ENCODE results near the gene HTRA2.

GRCh38 chr2:74576211-74576862, 46.6 kb downstream of the HTRA2 start:
- TF ChIP-seq, protein P1, sequence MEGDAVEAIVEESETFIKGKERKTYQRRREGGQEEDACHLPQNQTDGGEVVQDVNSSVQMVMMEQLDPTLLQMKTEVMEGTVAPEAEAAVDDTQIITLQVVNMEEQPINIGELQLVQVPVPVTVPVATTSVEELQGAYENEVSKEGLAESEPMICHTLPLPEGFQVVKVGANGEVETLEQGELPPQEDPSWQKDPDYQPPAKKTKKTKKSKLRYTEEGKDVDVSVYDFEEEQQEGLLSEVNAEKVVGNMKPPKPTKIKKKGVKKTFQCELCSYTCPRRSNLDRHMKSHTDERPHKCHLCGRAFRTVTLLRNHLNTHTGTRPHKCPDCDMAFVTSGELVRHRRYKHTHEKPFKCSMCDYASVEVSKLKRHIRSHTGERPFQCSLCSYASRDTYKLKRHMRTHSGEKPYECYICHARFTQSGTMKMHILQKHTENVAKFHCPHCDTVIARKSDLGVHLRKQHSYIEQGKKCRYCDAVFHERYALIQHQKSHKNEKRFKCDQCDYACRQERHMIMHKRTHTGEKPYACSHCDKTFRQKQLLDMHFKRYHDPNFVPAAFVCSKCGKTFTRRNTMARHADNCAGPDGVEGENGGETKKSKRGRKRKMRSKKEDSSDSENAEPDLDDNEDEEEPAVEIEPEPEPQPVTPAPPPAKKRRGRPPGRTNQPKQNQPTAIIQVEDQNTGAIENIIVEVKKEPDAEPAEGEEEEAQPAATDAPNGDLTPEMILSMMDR (IDR thresholded peaks at IDR 0.05) = no peak
- no peak for TF ChIP-seq ZFX (IDR thresholded peaks at IDR 0.05; ENCODE audit: borderline replicate concordance)
